Pancreas (tissue), 10 donors: ENCODE measurements around the gene KCNG2. TPM values are rescaled to one million over a fixed set of nuclear protein-coding genes. Genes with fewer than 3 reads are reported as not detected.
"Not testable (repeated sequence)": the region's sequence is repeated elsewhere in the genome, so short reads cannot be mapped to it uniquely, and the experiment has no call there.

Experiments used
- ATAC-seq, 4 donors: fragments of 200-7000 bp; cut with Tn5 transposase; one replicate each; pipeline versions ENCODE4 v1.8.0 to v1.9.1; 2020; ENCODE audit warnings: mild to moderate bottlenecking in 4 of 4, moderate library complexity in 4 of 4
- DNase-seq, 6 donors: peaks; one replicate each; pipeline ENCODE4 v3.0.0-alpha.2; 2020
- FAIRE-seq: peaks from 2 replicates; lab custom pipeline; 2012; peaks lifted over from hg19 to GRCh38; lab: Jason Lieb, UNC
- H3K27ac ChIP-seq, 4 donors: fragments of 200-600 bp; sonication (generic); 1 replicate in 3 of 4; 2 replicates in 1 of 4; pipeline versions ENCODE4 v1.5.0 to v1.8.0; 2020
- H3K27me3 ChIP-seq, 4 donors: fragments of 200-600 bp; one replicate each; pipeline ENCODE4 v1.8.0; 2021
- H3K36me3 ChIP-seq, 3 donors: fragments of 200-600 bp; sonication (generic) in 1 of 3; one replicate each; pipeline versions ENCODE4 v1.5.0 to v1.8.0; 2020 to 2021
- H3K4me1 ChIP-seq, 3 donors: fragments of 200-600 bp; one replicate each; pipeline ENCODE4 v1.8.0; 2021
- H3K4me3 ChIP-seq, 4 donors: fragments of 200-600 bp; sonication (generic) in 2 of 4; one replicate each; pipeline versions ENCODE4 v1.5.0 to v1.8.0; 2020 to 2021
- H3K9me3 ChIP-seq, 4 donors: fragments of 200-600 bp; one replicate each; pipeline ENCODE4 v1.8.0; 2021
- WGBS, 2 donors: extraction: QIAGEN DNeasy Blood & Tissue Kit; methylation state at CpG; one replicate each; pipeline ENCODE4 v1.1.7; 2013; 5-methylcytosine and 5-hydroxymethylcytosine counted together
- intact Hi-C, 3 donors: fragments of 100-400 bp; cut with DNase I; formaldehyde crosslinking; loops; one replicate each; pipeline versions ENCODE4 v1.11.1 to v1.14.2; 2022
- polyA plus RNA-seq, 2 donors: library from polyadenylated mRNA; stranded (reverse); fragments of 200-250 nt; gene quantifications; one replicate each; pipeline ENCODE4 v1.2.3, GENCODE V29; 2013
- total RNA-seq, 6 donors: library from RNA; stranded (reverse); fragmentation: NEBNext Ultra II Directional in 4 of 6; extraction: Animal tissue kit (Norgen Biotek cat#: 25700) in 4 of 6; gene quantifications; one replicate each; pipeline versions ENCODE4 v1.2.1 to v1.2.4, GENCODE V29; 2021 to 2023
- TF ChIP-seq, protein P1 (sequence below), 4 donors: fragments of 200-600 bp; sonication (generic) in 3 of 4; IDR thresholded peaks; one replicate each; pipeline versions ENCODE4 v1.5.0 to v1.8.0; 2021; ENCODE audit warnings: antibody characterized with exemption in 4 of 4
- donor health status: healthy with polysubstance abuse.
- donor health status: DM: no; HTN: no; CAD: no; lungs with moderate emphysema.
- donor health status: DM: no; HTN: no; CAD: no.
- donor health status: control.
- donor health status: control.
- donor health status: Bipolar disorder and iron deficiency.
- donor health status: DM: yes; HTN: yes; CAD: no.
- donor health status: DM: no; HTN: no; CAD: no.
- donor health status: DM: no; HTN: no; CAD: no.
- donor health status: DM: yes; HTN: yes; CAD: no.

The KCNG2 gene
- total and polyA plus RNA-seq, 8 donors: 0.12 to 0.22 (median 0.13) TPM; not detected in 5

DNA sequence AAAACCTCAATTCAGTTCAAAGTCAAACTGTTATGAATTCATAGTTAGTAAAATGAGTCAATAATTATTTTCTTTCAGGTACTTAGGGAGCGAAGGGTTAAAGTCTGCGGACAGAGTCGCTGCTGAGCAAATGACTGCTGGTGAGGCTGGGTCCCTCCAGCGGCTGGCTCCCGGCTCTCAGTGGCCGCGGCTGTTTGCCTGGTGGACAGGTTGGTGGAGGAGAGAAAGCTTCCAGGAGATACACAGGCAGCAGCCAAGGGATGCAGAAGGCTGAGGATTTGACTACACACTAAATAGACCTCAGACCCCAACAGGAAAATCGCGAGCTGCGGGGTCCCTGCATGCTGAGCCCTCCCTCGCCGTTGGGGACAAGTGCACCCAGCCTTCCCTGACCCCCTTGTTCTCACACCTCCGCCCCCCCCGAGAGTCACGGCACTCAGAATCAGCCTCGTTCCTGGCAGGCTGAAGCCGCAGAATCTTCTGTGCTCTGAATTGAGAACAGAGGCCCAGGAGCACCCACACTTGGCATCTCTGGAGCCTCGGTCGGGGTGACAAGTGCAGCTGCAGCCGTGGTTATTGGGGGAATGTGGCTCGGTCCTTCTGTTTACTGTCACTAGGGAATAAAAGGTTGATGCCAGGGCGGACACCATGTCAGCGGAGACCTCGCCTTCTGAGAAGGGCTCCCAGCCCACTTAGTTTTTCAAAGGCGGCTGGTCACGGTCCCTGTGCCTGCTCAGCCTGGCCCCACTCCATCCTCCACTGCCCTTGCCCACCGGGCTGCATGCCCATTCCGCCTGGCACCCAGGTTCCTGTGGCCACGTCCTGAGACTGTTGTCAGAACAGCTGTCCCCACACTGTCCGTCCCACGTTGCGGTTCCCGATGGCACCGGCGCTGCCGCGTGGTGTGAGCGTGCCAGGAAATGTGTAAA, 79.7 kb downstream of the KCNG2 start:
- no peak for FAIRE-seq
- 44 to 46% methylated on average over 38 of the region's 38 CpGs for WGBS, 2 donors
- intact Hi-C loops: no loop called here
- no peak overlapping the region for H3K27ac ChIP-seq
- ATAC-seq: no peak
- TF ChIP-seq, protein P1, sequence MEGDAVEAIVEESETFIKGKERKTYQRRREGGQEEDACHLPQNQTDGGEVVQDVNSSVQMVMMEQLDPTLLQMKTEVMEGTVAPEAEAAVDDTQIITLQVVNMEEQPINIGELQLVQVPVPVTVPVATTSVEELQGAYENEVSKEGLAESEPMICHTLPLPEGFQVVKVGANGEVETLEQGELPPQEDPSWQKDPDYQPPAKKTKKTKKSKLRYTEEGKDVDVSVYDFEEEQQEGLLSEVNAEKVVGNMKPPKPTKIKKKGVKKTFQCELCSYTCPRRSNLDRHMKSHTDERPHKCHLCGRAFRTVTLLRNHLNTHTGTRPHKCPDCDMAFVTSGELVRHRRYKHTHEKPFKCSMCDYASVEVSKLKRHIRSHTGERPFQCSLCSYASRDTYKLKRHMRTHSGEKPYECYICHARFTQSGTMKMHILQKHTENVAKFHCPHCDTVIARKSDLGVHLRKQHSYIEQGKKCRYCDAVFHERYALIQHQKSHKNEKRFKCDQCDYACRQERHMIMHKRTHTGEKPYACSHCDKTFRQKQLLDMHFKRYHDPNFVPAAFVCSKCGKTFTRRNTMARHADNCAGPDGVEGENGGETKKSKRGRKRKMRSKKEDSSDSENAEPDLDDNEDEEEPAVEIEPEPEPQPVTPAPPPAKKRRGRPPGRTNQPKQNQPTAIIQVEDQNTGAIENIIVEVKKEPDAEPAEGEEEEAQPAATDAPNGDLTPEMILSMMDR (IDR thresholded peaks at IDR 0.05): no peak
- no peaks in the 10 kb centered on the region for H3K36me3 ChIP-seq
- no peaks in the 10 kb centered on the region for H3K9me3 ChIP-seq
- H3K27me3 ChIP-seq: no peaks in the 10 kb centered on the region
- no peaks in the 10 kb centered on the region for H3K4me1 ChIP-seq
- peak in 1 of 6 donors; percentile 50 for DNase-seq
- no peak overlapping the region for H3K4me3 ChIP-seq

DNA sequence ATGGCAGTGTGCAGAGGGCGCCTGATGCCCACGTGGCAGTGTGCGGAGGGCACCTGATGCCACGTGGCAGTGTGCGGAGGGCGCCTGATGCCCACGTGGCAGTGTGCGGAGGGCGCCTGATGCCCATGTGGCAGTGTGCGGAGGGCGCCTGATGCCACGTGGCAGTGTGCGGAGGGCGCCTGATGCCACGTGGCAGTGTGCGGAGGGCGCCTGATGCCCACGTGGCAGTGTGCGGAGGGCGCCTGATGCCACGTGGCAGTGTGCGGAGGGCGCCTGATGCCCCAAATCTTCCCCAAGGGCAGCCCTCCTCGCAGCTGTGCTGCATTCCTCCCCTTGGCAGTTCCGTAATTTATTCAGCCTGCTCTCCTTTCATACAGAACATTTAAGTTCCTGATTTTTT, 80.5 kb downstream of the KCNG2 start:
- H3K4me3 ChIP-seq, DNase-seq, H3K4me1 ChIP-seq, H3K27me3 ChIP-seq, H3K9me3 ChIP-seq, H3K27ac ChIP-seq, FAIRE-seq, ATAC-seq, intact Hi-C loops, H3K36me3 ChIP-seq: not testable (repeated sequence)
- WGBS, 2 donors: 83 to 90% methylated on average over 22 to 25 of the region's 25 CpGs

DNA sequence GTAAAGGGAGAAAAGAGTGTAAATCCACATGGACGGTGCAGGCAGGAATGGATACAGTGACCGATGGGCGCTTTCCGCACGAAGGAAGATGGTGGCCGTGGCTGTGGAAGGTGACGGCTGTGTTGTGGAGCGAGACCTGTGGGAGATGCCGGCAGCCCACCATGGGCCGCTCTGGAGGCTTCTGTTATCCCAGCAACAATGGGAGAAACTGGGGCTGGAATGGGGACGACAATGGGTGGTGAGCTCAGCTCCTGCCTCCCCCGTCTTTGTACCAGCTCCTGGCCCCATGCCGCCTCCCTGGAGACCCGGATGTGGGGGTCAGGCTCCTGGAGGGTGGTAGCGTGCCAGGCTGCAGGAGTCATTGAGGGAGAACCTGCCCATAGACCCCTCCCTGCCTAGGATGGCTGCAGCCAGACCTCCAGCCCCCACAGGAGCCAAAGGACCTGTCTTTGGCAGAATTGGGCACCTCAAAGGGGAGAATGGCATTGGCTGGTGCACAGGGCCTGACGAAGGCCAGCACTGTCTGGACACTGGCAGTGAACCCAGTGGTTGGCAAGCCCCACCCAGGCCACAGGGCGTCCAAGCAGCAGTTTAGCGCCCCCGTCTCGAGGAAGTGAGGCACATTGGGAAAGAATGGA, 81.1 kb downstream of the KCNG2 start:
- FAIRE-seq: no peak
- Histone ChIP-seq H3K9me3 (no peaks in the 10 kb centered on the region), H3K27me3 (no peaks in the 10 kb centered on the region), H3K4me1 (no peaks in the 10 kb centered on the region), H3K36me3 (no peaks in the 10 kb centered on the region), H3K27ac (no peak overlapping the region), H3K4me3 (no peak overlapping the region)
- 77 to 87% methylated on average over 20 of the region's 20 CpGs for WGBS, 2 donors
- peak in 1 of 6 donors; percentile 51 for DNase-seq
- intact Hi-C loops: no loop called here
- TF ChIP-seq, protein P1 (IDR thresholded peaks at IDR 0.05): no peak
- ATAC-seq: no peak

DNA sequence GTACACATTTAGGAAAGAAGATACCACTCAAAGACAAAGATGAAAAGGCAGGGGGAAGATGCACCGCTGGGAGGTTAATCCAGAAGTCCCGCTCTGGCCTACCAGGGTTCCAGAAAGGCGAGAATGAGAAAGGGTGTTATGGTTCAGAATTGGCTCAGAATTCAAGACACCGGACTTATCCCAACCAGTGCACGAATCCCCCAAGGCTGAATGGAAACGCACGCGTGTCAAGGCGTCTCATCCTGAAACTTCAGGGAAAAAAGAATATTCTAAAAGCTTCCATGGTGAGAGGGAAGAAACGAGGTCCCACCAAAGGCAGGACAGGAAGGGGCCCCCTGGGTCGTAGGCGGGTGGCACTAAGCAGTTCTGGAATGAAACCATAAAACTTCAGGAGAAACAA, 81.8 kb downstream of the KCNG2 start:
- intact Hi-C loops: no loop called here
- FAIRE-seq: no peak
- TF ChIP-seq, protein P1 (IDR thresholded peaks at IDR 0.05): no peak

DNA sequence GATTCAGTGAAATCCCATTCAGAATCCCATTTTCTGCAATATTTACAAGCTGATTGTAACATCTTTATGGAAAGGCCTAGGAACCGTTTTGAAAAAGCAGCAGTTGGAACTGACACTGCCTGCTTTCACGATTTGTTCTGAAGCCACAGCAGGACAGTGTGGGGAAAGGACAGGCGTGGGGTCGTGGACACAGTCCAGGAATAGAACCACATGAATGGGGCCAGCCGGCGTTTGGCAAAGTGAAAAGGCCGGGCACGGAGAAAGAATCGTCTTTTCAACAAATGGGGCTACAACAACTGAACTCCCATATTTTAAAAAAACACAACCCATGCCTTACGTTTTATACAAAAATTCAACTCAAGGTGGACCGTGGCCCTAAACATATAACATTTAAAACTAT, 84.0 kb downstream of the KCNG2 start:
- WGBS, 2 donors: 78 to 85% methylated on average over 11 of the region's 11 CpGs

More for the DNA sequence above, 81.8 kb downstream of the KCNG2 start:
- H3K27ac ChIP-seq: no peak overlapping the region
- H3K27me3 ChIP-seq: no peaks in the 10 kb centered on the region
- DNase-seq: peak in 1 of 6 donors; percentile 6
- no peaks in the 10 kb centered on the region for H3K36me3 ChIP-seq
- no peak overlapping the region for H3K4me3 ChIP-seq
- no peaks in the 10 kb centered on the region for H3K9me3 ChIP-seq
- H3K4me1 ChIP-seq: no peaks in the 10 kb centered on the region
- ATAC-seq: no peak
- WGBS, 2 donors: 86 to 87% methylated on average over 12 of the region's 12 CpGs

More for the DNA sequence above, 84.0 kb downstream of the KCNG2 start:
- Histone ChIP-seq H3K4me1 (no peaks in the 10 kb centered on the region), H3K27ac (no peak overlapping the region), H3K27me3 (no peaks in the 10 kb centered on the region), H3K9me3 (no peaks in the 10 kb centered on the region), H3K4me3 (no peak overlapping the region), H3K36me3 (no peaks in the 10 kb centered on the region)
- peak in 1 of 6 donors; percentile 26 for DNase-seq
- intact Hi-C loops: no loop called here
- no peak for ATAC-seq
- TF ChIP-seq, protein P1 (IDR thresholded peaks at IDR 0.05): no peak
- no peak for FAIRE-seq
